Nephron progenitor cell (in vitro differentiated cells): ENCODE measurements around the gene QPCT.

Source experiments
- DNase-seq: peaks from one replicate; pipeline ENCODE4 v3.0.0; 2021
- H3K27ac Mint-ChIP-seq: 2 replicates; pipeline ENCODE4 v1.8.0; 2021; ENCODE audit warnings: mild to moderate bottlenecking, moderate library complexity, mixed read lengths
- H3K27me3 Mint-ChIP-seq: 2 replicates; pipeline ENCODE4 v1.8.0; 2021; ENCODE audit warnings: mild to moderate bottlenecking, low read depth, mixed read lengths; ENCODE audit not compliant: poor library complexity
- H3K36me3 Mint-ChIP-seq: 2 replicates; pipeline ENCODE4 v1.8.0; 2021; ENCODE audit warnings: low read depth, mixed read lengths
- H3K4me1 Mint-ChIP-seq: 2 replicates; pipeline ENCODE4 v1.8.0; 2021; ENCODE audit warnings: mixed read lengths
- H3K4me3 Mint-ChIP-seq: 2 replicates; pipeline ENCODE4 v1.8.0; 2021; ENCODE audit warnings: mild to moderate bottlenecking, moderate library complexity, mixed read lengths
- H3K9me3 Mint-ChIP-seq: 2 replicates; pipeline ENCODE4 v1.8.0; 2021; ENCODE audit warnings: mild to moderate bottlenecking, moderate library complexity, mixed read lengths
- TF ChIP-seq, protein P1 (sequence below): fragments of 200-600 bp; sonication (generic); IDR thresholded peaks from 2 replicates; pipeline ENCODE4 v1.5.0; 2021; ENCODE audit warnings: antibody characterized with exemption

QPCT gene

GRCh38 chr2:37301408-37301807, 43.0 kb upstream of the QPCT start:
- Mint-ChIP-seq H3K27ac (no peak overlapping the region), H3K27me3 (no peaks in the 10 kb centered on the region)

DNA sequence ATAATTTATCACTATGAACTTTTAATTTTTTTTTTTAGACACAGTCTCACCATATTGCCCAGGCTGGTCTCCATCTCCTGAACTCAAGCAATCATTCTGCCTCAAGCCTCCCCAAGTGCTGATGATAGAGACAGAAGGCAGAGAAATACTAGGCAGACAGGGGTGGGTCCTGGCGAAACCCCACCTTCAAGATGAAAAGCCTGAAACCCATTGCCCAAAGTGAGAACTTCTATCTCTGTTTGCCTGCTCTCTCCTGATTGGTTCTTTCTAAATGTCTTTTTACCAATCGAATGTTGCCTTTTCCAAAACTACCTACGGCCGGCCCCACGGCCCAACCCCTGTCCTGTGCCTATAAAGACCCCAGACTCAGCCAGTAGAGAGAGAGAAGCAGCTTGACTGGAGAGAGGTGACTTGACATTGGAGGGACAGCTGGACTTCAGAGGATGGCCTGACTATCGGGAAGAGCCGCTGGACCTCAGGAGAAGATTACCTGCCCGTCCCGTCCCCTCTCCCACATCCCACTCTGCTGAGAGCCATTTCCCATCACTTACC, 41.7 kb upstream of the QPCT start:
- TF ChIP-seq, protein P1, sequence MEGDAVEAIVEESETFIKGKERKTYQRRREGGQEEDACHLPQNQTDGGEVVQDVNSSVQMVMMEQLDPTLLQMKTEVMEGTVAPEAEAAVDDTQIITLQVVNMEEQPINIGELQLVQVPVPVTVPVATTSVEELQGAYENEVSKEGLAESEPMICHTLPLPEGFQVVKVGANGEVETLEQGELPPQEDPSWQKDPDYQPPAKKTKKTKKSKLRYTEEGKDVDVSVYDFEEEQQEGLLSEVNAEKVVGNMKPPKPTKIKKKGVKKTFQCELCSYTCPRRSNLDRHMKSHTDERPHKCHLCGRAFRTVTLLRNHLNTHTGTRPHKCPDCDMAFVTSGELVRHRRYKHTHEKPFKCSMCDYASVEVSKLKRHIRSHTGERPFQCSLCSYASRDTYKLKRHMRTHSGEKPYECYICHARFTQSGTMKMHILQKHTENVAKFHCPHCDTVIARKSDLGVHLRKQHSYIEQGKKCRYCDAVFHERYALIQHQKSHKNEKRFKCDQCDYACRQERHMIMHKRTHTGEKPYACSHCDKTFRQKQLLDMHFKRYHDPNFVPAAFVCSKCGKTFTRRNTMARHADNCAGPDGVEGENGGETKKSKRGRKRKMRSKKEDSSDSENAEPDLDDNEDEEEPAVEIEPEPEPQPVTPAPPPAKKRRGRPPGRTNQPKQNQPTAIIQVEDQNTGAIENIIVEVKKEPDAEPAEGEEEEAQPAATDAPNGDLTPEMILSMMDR = no peak
- no peak for DNase-seq
- Mint-ChIP-seq H3K4me3 (no peak overlapping the region), H3K27ac (peak overlapping the region; percentile 51), H3K36me3 (peaks cover 43% of the 10 kb centered on the region), H3K9me3 (no peaks in the 10 kb centered on the region), H3K27me3 (no peaks in the 10 kb centered on the region), H3K4me1 (peaks cover 38% of the 10 kb centered on the region)

More at GRCh38 chr2:37301408-37301807, 43.0 kb upstream of the QPCT start:
- Mint-ChIP-seq H3K4me3 (no peak overlapping the region), H3K36me3 (peaks cover 43% of the 10 kb centered on the region), H3K9me3 (no peaks in the 10 kb centered on the region), H3K4me1 (peaks cover 27% of the 10 kb centered on the region)
- no peak for DNase-seq
- TF ChIP-seq, protein P1 = no peak

- Mint-ChIP-seq H3K9me3 (no peaks in the 10 kb centered on the region), H3K27me3 (no peaks in the 10 kb centered on the region), H3K4me3 (no peak overlapping the region), H3K4me1 (peaks cover 41% of the 10 kb centered on the region), H3K27ac (peak overlapping the region; percentile 65), H3K36me3 (peaks cover 32% of the 10 kb centered on the region)
- DNase-seq = no peak
- TF ChIP-seq, protein P1 = no peak
Observed at GRCh38 chr2:37306024-37306423, 38.4 kb upstream of the QPCT start.

DNA sequence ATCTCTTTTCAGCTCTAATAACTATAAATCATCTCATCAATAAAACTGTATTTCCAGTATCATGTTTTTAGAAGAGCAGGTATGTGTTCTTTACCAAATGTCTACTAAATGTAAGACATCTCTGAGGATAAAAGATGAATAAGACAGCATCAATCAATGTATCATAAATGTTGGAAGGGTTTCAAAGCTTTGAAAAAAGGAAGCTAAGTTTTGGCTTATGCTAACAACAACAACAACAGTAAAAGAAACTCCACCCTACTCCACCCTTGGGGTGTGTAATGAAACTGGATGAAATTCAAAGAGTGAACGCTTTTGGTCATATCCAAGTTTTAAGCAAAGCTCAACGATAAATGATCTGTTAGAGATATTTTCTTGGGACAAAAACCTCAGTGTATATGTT, 36.9 kb upstream of the QPCT start:
- peaks cover 32% of the 10 kb centered on the region for H3K4me1 Mint-ChIP-seq
- peaks cover 39% of the 10 kb centered on the region for H3K36me3 Mint-ChIP-seq
- H3K4me3 Mint-ChIP-seq = no peak overlapping the region
- TF ChIP-seq, protein P1 = no peak
- no peak overlapping the region for H3K27ac Mint-ChIP-seq
- no peaks in the 10 kb centered on the region for H3K9me3 Mint-ChIP-seq
- no peak for DNase-seq
- H3K27me3 Mint-ChIP-seq = no peaks in the 10 kb centered on the region

GRCh38 chr2:37315364-37315763, 29.1 kb upstream of the QPCT start:
- DNase-seq = no peak
- Mint-ChIP-seq H3K27me3 (no peaks in the 10 kb centered on the region), H3K4me1 (peaks cover 51% of the 10 kb centered on the region), H3K4me3 (no peak overlapping the region), H3K36me3 (peaks cover 64% of the 10 kb centered on the region), H3K9me3 (peaks cover 3% of the 10 kb centered on the region), H3K27ac (no peak overlapping the region)
- TF ChIP-seq, protein P1 = no peak

GRCh38 chr2:37316181-37316580, 28.2 kb upstream of the QPCT start:
- no peak for DNase-seq
- TF ChIP-seq, protein P1 = no peak
- Mint-ChIP-seq H3K9me3 (peaks cover 3% of the 10 kb centered on the region), H3K27ac (peak overlapping the region; percentile 78), H3K36me3 (peaks cover 61% of the 10 kb centered on the region), H3K27me3 (no peaks in the 10 kb centered on the region), H3K4me1 (peaks cover 57% of the 10 kb centered on the region), H3K4me3 (no peak overlapping the region)
